GM19099 (cell line): Measurements from ENCODE around the gene RNF150.

ENCODE experiments used
- POLR2A ChIP-seq: IDR thresholded peaks from 3 replicates; pipeline ENCODE4 v1.6.1; 2011; ENCODE audit warnings: low read depth; ENCODE audit not compliant: insufficient read length; ENCODE audit errors: extremely low read depth

The RNF150 gene

GRCh38 chr4:140993370-140993769, 139.9 kb downstream of the RNF150 start:
- TF ChIP-seq POLR2A = no peak

GRCh38 chr4:140989944-140990343, 143.3 kb downstream of the RNF150 start:
- no peak for TF ChIP-seq POLR2A

GRCh38 chr4:140986045-140986444, 147.2 kb downstream of the RNF150 start:
- TF ChIP-seq POLR2A = no peak

GRCh38 chr4:140982613-140983340, 150.5 kb downstream of the RNF150 start:
- no peak for TF ChIP-seq POLR2A

GRCh38 chr4:140980426-140981200, 152.7 kb downstream of the RNF150 start:
- TF ChIP-seq POLR2A = no peak

GRCh38 chr4:140976768-140977167, 156.5 kb downstream of the RNF150 start:
- no peak for TF ChIP-seq POLR2A

GRCh38 chr4:140971077-140971792, 162.0 kb downstream of the RNF150 start:
- TF ChIP-seq POLR2A = no peak

- no peak for TF ChIP-seq POLR2A
These were observed 164.0 kb downstream of the RNF150 start for GRCh38 chr4:140969296-140969695.

- TF ChIP-seq POLR2A = no peak
These were observed 164.9 kb downstream of the RNF150 start for GRCh38 chr4:140968371-140968770.

- no peak for TF ChIP-seq POLR2A
These were observed 169.4 kb downstream of the RNF150 start for GRCh38 chr4:140963883-140964282.

GRCh38 chr4:140955641-140956040, 177.6 kb downstream of the RNF150 start:
- TF ChIP-seq POLR2A = no peak

GRCh38 chr4:140952717-140953116, 180.6 kb downstream of the RNF150 start:
- no peak for TF ChIP-seq POLR2A

GRCh38 chr4:140947506-140947905, 185.8 kb downstream of the RNF150 start:
- TF ChIP-seq POLR2A = no peak

- no peak for TF ChIP-seq POLR2A
These were observed 188.2 kb downstream of the RNF150 start for GRCh38 chr4:140945106-140945505.

GRCh38 chr4:140944572-140944971, 188.7 kb downstream of the RNF150 start:
- TF ChIP-seq POLR2A = no peak

GRCh38 chr4:140944199-140944515, 189.1 kb downstream of the RNF150 start:
- TF ChIP-seq POLR2A = no peak

GRCh38 chr4:140943486-140944198, 189.6 kb downstream of the RNF150 start:
- no peak for TF ChIP-seq POLR2A
